Measurements from ENCODE around the gene CAMK2D.

CAMK2D gene

DNA sequence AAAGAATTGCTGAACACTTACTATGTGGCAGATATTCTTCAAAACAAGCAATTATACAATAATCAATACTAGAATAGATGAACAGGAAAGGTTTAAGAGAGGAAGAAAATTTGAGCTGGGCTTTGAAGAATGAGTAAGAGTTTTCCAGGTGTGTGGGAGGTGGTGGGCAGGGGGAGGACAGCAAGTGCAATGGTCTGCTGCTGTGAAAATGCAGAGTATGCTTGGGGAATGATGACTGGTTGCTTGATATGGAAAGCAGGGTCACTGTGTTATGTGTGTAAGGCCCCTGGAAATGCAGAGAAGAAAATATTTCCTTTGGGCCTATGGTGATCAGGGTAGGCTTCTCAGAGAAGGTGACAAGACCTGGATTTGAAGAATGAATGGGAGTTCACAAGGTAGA, 300.3 kb downstream of the CAMK2D start:
- no peak for DNase-seq

- no peak for DNase-seq
These were observed 303.7 kb downstream of the CAMK2D start for GRCh38 chr4:113457886-113458285.

DNA sequence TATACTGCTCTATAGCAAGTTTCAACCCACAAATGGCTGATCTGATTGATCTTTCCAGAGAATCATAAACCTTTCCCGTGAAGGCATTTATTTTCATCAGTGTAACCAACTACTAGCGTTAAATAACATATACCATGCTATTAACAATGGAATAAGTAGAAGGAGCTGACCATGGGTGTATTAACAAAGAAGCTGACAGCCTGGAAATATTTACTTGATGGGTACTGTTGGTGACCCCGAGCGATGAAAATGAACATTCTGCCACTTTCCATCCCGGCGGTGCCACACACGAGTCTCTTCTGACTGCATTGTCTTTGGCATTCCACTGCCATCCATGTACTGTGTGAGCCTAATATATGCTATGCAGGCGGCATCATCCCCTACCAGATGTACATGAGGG, 304.4 kb downstream of the CAMK2D start:
- no peak for DNase-seq

- no peak for DNase-seq
These were observed 306.5 kb downstream of the CAMK2D start for GRCh38 chr4:113455061-113455460.

- DNase-seq: no peak
These were observed 308.5 kb downstream of the CAMK2D start for GRCh38 chr4:113452868-113453620.

GRCh38 chr4:113452152-113452551, 309.4 kb downstream of the CAMK2D start:
- DNase-seq: no peak

- DNase-seq: no peak
These were observed 311.1 kb downstream of the CAMK2D start for GRCh38 chr4:113450295-113451080.

DNA sequence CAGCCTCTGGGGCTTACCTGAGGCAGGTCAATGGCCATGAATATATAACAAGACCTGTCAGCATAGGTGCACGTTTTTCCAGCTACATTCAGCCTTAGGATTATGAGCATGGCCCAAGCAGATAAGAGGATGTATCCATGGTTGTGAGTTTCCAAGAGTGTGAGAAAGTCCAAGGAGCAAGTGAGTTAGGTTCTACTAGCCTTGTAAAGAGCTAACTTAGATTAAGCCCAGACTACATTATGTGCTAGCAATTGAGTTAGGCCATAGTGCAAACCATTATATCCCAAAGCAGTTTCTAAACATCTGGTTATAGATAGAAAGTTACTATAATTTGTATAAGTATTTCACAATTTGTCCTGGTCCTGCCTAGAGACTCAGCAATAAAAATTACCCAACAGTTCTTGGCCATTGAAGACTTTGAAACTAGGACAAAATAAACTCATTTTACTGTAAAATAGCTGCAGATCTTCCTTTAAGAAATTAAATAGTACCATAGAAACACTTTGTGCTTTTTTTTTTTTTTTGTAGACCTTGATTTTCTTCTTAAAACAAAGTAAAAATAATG, 312.0 kb downstream of the CAMK2D start:
- DNase-seq: no peak

DNA sequence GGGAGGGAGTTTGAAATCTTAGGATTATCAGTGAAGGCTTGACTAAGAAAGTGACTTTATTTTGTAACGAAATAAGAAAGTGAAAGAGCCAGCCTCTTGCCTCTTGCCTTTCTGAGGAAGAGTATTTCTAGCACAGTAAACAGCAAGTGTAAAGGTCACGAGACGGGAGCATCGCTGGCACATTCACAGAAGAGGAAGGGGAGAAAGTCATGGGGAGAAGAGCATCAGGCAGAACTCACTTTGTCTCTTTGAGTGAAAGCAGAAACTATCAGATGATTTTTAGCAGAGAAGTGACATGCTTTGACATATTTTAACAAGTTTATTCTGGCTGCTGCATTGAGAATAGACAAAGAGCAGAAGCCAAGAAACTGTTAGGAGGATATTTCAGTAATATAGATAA, 313.8 kb downstream of the CAMK2D start:
- no peak for DNase-seq

GRCh38 chr4:113447061-113447460, 314.5 kb downstream of the CAMK2D start:
- no peak for DNase-seq

- DNase-seq: no peak
These were observed 315.5 kb downstream of the CAMK2D start for GRCh38 chr4:113446019-113446418.

- no peak for DNase-seq
These were observed 316.3 kb downstream of the CAMK2D start for GRCh38 chr4:113445286-113445685.

- DNase-seq: no peak
These were observed 317.2 kb downstream of the CAMK2D start for GRCh38 chr4:113444386-113444785.

- no peak for DNase-seq
These were observed 318.7 kb downstream of the CAMK2D start for GRCh38 chr4:113442826-113443225.

DNA sequence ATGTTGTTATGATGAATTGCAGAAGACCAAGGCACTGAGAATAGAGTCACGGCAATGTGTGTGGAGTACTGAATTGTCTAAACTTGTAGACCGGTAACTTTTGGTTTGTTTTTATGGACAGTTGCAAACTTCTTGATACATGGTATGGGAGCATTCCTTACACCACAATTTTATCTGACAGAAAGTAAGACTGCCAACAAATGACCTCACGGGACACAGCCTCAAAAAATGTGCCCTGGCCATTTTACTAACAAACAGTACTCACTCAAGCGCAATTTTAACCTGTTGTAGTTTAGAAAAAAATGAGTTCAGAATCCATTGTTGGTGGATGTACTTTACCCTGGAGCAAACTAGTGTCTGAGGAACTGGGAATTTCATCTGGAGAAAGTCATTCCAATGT, 321.2 kb downstream of the CAMK2D start:
- DNase-seq: no peak

DNA sequence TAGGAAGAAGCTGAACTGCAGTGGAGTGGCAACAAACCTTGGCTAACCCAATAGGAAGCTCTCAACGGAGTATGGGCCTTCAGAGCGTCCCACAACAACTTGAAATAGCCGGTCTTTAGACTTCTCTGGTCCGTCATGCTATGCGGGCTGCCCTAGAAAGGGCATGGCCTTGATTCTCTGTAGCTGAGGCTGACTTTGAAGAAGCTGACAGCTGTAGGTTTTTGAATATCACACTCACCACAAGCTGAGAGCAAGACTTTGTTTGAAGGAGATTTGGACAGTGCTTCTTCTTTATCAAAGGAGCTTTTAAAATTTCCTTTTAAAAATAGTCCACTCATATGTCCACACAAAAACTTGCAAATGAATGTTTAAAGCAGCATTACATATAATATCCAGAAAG, 322.9 kb downstream of the CAMK2D start:
- no peak for DNase-seq

DNA sequence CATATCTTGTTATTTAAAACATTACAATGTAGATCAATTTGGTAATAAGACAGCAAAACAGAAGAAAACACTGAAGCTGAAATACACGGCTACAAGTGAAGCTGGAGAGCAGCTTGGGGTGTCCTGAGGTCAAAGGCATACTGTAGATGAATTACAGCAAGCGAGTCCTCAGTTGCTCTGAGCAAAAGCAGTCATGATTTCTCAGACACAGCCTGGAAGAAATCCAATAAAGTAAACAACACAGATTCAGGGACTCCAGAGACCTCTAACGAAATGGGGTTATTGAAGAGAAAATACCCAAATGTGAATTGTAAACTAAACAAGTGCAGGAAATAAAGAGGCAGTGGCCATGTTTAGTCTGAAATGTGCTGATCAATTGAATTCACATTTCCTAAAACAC, 324.4 kb downstream of the CAMK2D start:
- DNase-seq: no peak

- DNase-seq: no peak
These were observed 325.2 kb downstream of the CAMK2D start for GRCh38 chr4:113436360-113436759.

DNA sequence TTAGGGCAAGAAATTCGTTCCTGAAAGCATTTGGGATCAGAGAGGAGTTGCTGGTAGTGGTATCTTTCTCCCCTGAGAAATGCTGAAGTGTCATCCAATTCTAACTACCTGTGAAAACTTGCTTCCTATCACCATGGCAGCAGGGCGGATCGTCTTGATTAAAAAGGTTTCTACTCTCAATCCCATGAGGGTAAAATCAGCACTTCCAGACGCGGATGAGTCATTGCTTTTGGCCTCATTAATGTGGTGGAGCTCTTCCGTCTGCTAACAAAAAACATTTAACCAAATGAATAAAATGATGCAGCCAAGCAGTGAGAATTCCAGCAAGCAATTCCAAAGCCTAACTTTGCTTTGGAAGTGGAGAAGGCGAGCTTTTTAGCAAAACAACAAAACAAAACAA, 325.6 kb downstream of the CAMK2D start:
- DNase-seq: no peak

DNA sequence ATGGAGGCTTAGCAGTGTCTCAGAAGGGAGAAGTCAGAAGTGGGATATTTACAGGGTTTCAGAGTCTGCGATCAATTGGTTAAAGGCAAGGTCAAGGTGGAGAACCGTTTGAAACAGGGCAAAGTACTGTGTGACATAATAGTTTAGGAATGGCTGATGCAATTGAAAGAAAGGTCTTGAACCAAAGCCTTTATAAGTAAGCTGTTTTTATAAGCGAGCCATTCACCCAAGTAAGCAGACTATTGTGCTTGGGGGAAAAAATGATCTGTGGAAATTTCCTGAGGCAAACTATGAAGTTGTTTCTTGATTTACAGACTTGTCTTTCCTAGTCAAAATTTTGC, 327.3 kb downstream of the CAMK2D start:
- no peak for DNase-seq

- no peak for DNase-seq
These were observed 327.8 kb downstream of the CAMK2D start for GRCh38 chr4:113433536-113434246.

- DNase-seq: no peak
These were observed 328.4 kb downstream of the CAMK2D start for GRCh38 chr4:113433116-113433515.

- DNase-seq: no peak
These were observed 337.9 kb downstream of the CAMK2D start for GRCh38 chr4:113423631-113424030.

GRCh38 chr4:113420938-113421337, 340.6 kb downstream of the CAMK2D start:
- no peak for DNase-seq
